Measurements from ENCODE around the gene NKAIN2. TPM values are rescaled to one million over a fixed set of nuclear protein-coding genes. Genes with fewer than 3 reads are reported as not detected.

Gene NKAIN2
- polyA plus RNA-seq, 4 donors, result 13.1 to 40.0 (median 18.3) TPM

- DNase-seq (ENCODE audit: low read depth in 4 of 4, low spot score in 3 of 4), result no peak
These were observed 1054.9 kb downstream of the NKAIN2 start for GRCh38 chr6:124858564-124858963.

- DNase-seq (ENCODE audit: low read depth in 4 of 4, low spot score in 3 of 4), result no peak
These were observed 1055.7 kb downstream of the NKAIN2 start for GRCh38 chr6:124859366-124859765.

- no peak for DNase-seq (ENCODE audit: low read depth in 4 of 4, low spot score in 3 of 4)
These were observed 1062.4 kb downstream of the NKAIN2 start for GRCh38 chr6:124866040-124866439.

GRCh38 chr6:124867121-124867520 lies 1063.5 kb downstream of the NKAIN2 start:
- no peak for DNase-seq (ENCODE audit: low read depth in 4 of 4, low spot score in 3 of 4)

GRCh38 chr6:124868481-124868880 lies 1064.8 kb downstream of the NKAIN2 start:
- no peak for DNase-seq (ENCODE audit: low read depth in 4 of 4, low spot score in 3 of 4)

- DNase-seq (ENCODE audit: low read depth in 4 of 4, low spot score in 3 of 4), result no peak
These were observed 1065.8 kb downstream of the NKAIN2 start for GRCh38 chr6:124869416-124869815.

GRCh38 chr6:124870611-124871459 lies 1067.2 kb downstream of the NKAIN2 start:
- no peak for DNase-seq (ENCODE audit: low read depth in 4 of 4, low spot score in 3 of 4)

GRCh38 chr6:124872361-124873065 lies 1068.8 kb downstream of the NKAIN2 start:
- DNase-seq (ENCODE audit: low read depth in 4 of 4, low spot score in 3 of 4), result no peak

- no peak for DNase-seq (ENCODE audit: low read depth in 4 of 4, low spot score in 3 of 4)
These were observed 1069.4 kb downstream of the NKAIN2 start for GRCh38 chr6:124873066-124873410.

Other genes starting within 250 kb of the NKAIN2 start
- gene TRDN, start 166.9 kb upstream of the NKAIN2 start, polyA plus RNA-seq (ENCODE audit: insufficient read length in 4 of 4), result 1 to 10 TPM; 1.6 to 4.2 (median 2.2) TPM

Measured in left renal pelvis (tissue), 4 donors.